IMR-90 (cell line): ENCODE data around the gene SPINDOC.

Experiments
- BHLHE40 ChIP-seq: fragments of 150-350 bp; IDR thresholded peaks from 2 replicates; pipeline ENCODE4 v1.6.1; 2016; ENCODE audit warnings: mild to moderate bottlenecking, low read depth, low read length
- CTCF ChIP-seq: conservative IDR thresholded peaks from 2 replicates; pipeline ENCODE4 v1.5.1; 2012; ENCODE audit warnings: mild to moderate bottlenecking, low read depth, low read length, improper control_type of control experiment
- MXI1 ChIP-seq: IDR thresholded peaks from 2 replicates; pipeline ENCODE4 v1.6.1; 2012; ENCODE audit warnings: low read depth, mild to moderate bottlenecking, low read length, moderate library complexity, borderline replicate concordance
- POLR2A ChIP-seq: IDR thresholded peaks from 2 replicates; pipeline ENCODE4 v1.6.1; 2012; ENCODE audit warnings: mild to moderate bottlenecking, low read depth, low read length
- RCOR1 ChIP-seq: IDR thresholded peaks from 2 replicates; pipeline ENCODE4 v1.6.1; 2012; ENCODE audit warnings: mild to moderate bottlenecking, low read length, improper control_type of control experiment; ENCODE audit not compliant: insufficient replicate concordance
- RFX5 ChIP-seq: IDR thresholded peaks from 2 replicates; pipeline ENCODE4 v1.8.0; 2012; ENCODE audit warnings: low read depth, mild to moderate bottlenecking, low read length, moderate library complexity
- SMC3 ChIP-seq: fragments of 150-350 bp; IDR thresholded peaks from 2 replicates; pipeline ENCODE4 v1.6.1; 2016; ENCODE audit warnings: low read depth, mild to moderate bottlenecking, antibody characterized with exemption, low read length, moderate library complexity

GRCh38 chr11:63795066-63795465 lies 18.2 kb upstream of the SPINDOC start:
- TF ChIP-seq BHLHE40, result no peak
- TF ChIP-seq CTCF, result no peak
- TF ChIP-seq POLR2A, result no peak
- no peak for TF ChIP-seq SMC3
- no peak for TF ChIP-seq MXI1
- no peak for TF ChIP-seq RCOR1
- no peak for TF ChIP-seq RFX5
